ENCODE measurements around the gene MDM4.

DNA sequence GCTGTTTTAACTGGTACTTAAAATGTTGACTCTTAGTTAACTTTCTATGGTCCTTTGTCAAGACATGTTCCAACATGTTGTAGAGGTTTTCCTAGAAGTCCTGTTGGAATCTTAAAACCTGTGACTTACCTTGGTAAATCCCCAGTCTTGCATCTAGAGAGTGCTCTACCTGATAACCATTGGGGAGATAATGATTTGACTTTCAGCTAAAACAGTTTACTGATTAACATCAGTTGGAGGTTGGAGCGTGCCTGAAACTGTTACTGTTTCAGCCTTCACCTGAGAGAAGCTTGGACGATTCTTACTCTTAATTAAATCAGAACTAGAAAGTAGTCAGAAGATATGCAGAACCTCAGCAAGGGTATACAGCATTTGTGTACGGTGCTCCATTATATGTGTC lies 8.8 kb downstream of the MDM4 start:
- TF ChIP-seq, protein P1, sequence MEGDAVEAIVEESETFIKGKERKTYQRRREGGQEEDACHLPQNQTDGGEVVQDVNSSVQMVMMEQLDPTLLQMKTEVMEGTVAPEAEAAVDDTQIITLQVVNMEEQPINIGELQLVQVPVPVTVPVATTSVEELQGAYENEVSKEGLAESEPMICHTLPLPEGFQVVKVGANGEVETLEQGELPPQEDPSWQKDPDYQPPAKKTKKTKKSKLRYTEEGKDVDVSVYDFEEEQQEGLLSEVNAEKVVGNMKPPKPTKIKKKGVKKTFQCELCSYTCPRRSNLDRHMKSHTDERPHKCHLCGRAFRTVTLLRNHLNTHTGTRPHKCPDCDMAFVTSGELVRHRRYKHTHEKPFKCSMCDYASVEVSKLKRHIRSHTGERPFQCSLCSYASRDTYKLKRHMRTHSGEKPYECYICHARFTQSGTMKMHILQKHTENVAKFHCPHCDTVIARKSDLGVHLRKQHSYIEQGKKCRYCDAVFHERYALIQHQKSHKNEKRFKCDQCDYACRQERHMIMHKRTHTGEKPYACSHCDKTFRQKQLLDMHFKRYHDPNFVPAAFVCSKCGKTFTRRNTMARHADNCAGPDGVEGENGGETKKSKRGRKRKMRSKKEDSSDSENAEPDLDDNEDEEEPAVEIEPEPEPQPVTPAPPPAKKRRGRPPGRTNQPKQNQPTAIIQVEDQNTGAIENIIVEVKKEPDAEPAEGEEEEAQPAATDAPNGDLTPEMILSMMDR (IDR thresholded peaks at IDR 0.05) = no peak
- no peak for TF ChIP-seq POLR2A (IDR thresholded peaks at IDR 0.05)

Measured in esophagus squamous epithelium (tissue), 4 donors.